MM.1S (cell line): ENCODE data around the gene RASGEF1C.
"Not testable (repeated sequence)": the region's sequence is repeated elsewhere in the genome, so short reads cannot be mapped to it uniquely, and the experiment has no call there.

ENCODE experiments used
- DNase-seq: peaks from one replicate; pipeline ENCODE4 v3.0.0-alpha.2; 2015
- H2AFZ ChIP-seq: fragments of 300-600 bp; sonication (generic); 2 replicates; pipeline ENCODE4 v1.6.0; 2016; ENCODE audit warnings: antibody characterized with exemption, low read length
- H3F3A ChIP-seq: fragments of 300-600 bp; sonication (generic); 2 replicates; pipeline ENCODE4 v1.6.1; 2016; ENCODE audit warnings: mild to moderate bottlenecking, antibody characterized with exemption, low read length, moderate library complexity, mixed read lengths; ENCODE audit not compliant: insufficient read depth
- H3K27ac ChIP-seq: fragments of 300-600 bp; sonication (generic); 2 replicates; pipeline ENCODE4 v1.5.1; 2016; ENCODE audit warnings: mild to moderate bottlenecking, low read length
- H3K27me3 ChIP-seq: fragments of 300-600 bp; sonication (generic); replicated peaks from 2 replicates; pipeline ENCODE4 v1.6.0; 2016; ENCODE audit warnings: low read length; ENCODE audit not compliant: insufficient read depth
- H3K36me3 ChIP-seq: fragments of 300-600 bp; sonication (generic); replicated peaks from 2 replicates; pipeline ENCODE4 v1.6.1; 2016; ENCODE audit warnings: mild to moderate bottlenecking, low read length, mixed read lengths; ENCODE audit not compliant: insufficient read depth
- H3K4me1 ChIP-seq: fragments of 300-600 bp; sonication (generic); 2 replicates; pipeline ENCODE4 v1.6.1; 2016; ENCODE audit warnings: low read length, mixed read lengths
- H3K4me2 ChIP-seq: fragments of 300-600 bp; sonication (generic); 2 replicates; pipeline ENCODE4 v1.6.0; 2016; ENCODE audit warnings: low read depth, low read length
- H3K4me3 ChIP-seq: fragments of 300-600 bp; sonication (generic); 2 replicates; pipeline ENCODE4 v1.5.1; 2016; ENCODE audit warnings: low read length, mixed read lengths
- H3K79me2 ChIP-seq: fragments of 300-600 bp; sonication (generic); 2 replicates; pipeline ENCODE4 v1.6.1; 2016; ENCODE audit warnings: mixed run types, low read length, mixed read lengths
- H3K9ac ChIP-seq: fragments of 300-600 bp; sonication (generic); 2 replicates; pipeline ENCODE4 v1.6.1; 2016; ENCODE audit warnings: low read length, mixed read lengths
- H3K9me2 ChIP-seq: fragments of 300-600 bp; sonication (generic); replicated peaks from 2 replicates; pipeline ENCODE4 v1.6.1; 2016; ENCODE audit warnings: mild to moderate bottlenecking, low read length, mixed read lengths; ENCODE audit not compliant: insufficient read depth
- H3K9me3 ChIP-seq: fragments of 300-600 bp; sonication (generic); replicated peaks from 2 replicates; pipeline ENCODE4 v1.6.1; 2016; ENCODE audit warnings: mild to moderate bottlenecking, low read length, mixed read lengths; ENCODE audit not compliant: insufficient read depth
- H4K20me1 ChIP-seq: fragments of 300-600 bp; sonication (generic); 2 replicates; pipeline ENCODE4 v1.6.1; 2016; ENCODE audit warnings: mild to moderate bottlenecking, low read length, moderate library complexity, mixed read lengths; ENCODE audit not compliant: insufficient read depth
- EZH2 ChIP-seq: fragments of 300-600 bp; sonication (generic); optimal IDR thresholded peaks from 2 replicates; pipeline ENCODE3; 2017; ENCODE audit warnings: low read depth, mild to moderate bottlenecking, antibody characterized with exemption, low read length, mixed read lengths
- EZH2phosphoT487 ChIP-seq: fragments of 300-600 bp; sonication (generic); IDR thresholded peaks from 2 replicates; pipeline ENCODE4 v1.6.1; 2018; ENCODE audit warnings: antibody characterized with exemption, low read length
- TF ChIP-seq, protein P1 (sequence below): fragments of 300-600 bp; sonication (generic); IDR thresholded peaks from 2 replicates; pipeline ENCODE4 v1.5.1; 2016; ENCODE audit warnings: antibody characterized with exemption, low read length, mixed read lengths

RASGEF1C gene

GRCh38 chr5:180213256-180213600 is 4.2 kb upstream of the RASGEF1C start:
- Histone ChIP-seq H3K9me2 (no peaks in the 10 kb centered on the region), H2AFZ (no peak overlapping the region), H3K27me3 (no peaks in the 10 kb centered on the region; the same call in 1 of the 2 replicates), H3K9ac (no peak overlapping the region), H4K20me1 (no peaks in the 10 kb centered on the region), H3K4me2 (no peak overlapping the region), H3F3A (no peaks in the 10 kb centered on the region), H3K79me2 (no peaks in the 10 kb centered on the region), H3K9me3 (no peaks in the 10 kb centered on the region), H3K27ac (no peak overlapping the region), H3K4me1 (no peaks in the 10 kb centered on the region), H3K36me3 (no peaks in the 10 kb centered on the region), H3K4me3 (no peak overlapping the region)
- DNase-seq, result no peak
- TF ChIP-seq EZH2, result no peak
- no peak for TF ChIP-seq EZH2phosphoT487
- TF ChIP-seq, protein P1, sequence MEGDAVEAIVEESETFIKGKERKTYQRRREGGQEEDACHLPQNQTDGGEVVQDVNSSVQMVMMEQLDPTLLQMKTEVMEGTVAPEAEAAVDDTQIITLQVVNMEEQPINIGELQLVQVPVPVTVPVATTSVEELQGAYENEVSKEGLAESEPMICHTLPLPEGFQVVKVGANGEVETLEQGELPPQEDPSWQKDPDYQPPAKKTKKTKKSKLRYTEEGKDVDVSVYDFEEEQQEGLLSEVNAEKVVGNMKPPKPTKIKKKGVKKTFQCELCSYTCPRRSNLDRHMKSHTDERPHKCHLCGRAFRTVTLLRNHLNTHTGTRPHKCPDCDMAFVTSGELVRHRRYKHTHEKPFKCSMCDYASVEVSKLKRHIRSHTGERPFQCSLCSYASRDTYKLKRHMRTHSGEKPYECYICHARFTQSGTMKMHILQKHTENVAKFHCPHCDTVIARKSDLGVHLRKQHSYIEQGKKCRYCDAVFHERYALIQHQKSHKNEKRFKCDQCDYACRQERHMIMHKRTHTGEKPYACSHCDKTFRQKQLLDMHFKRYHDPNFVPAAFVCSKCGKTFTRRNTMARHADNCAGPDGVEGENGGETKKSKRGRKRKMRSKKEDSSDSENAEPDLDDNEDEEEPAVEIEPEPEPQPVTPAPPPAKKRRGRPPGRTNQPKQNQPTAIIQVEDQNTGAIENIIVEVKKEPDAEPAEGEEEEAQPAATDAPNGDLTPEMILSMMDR, result no peak

GRCh38 chr5:180212363-180213255 is 3.6 kb upstream of the RASGEF1C start:
- no peaks in the 10 kb centered on the region for H3K9me3 ChIP-seq
- H3K27ac ChIP-seq, result no peak overlapping the region
- H3K9ac ChIP-seq, result no peak overlapping the region
- no peak overlapping the region for H3K4me3 ChIP-seq
- H3K36me3 ChIP-seq, result no peaks in the 10 kb centered on the region
- TF ChIP-seq, protein P1, result no peak
- TF ChIP-seq EZH2phosphoT487 (no peak), EZH2 (no peak)
- H3K9me2 ChIP-seq, result no peaks in the 10 kb centered on the region
- DNase-seq, result no peak
- H3K27me3 ChIP-seq, result no peaks in the 10 kb centered on the region; the same call in 1 of the 2 replicates
- no peaks in the 10 kb centered on the region for H3K79me2 ChIP-seq
- no peaks in the 10 kb centered on the region for H4K20me1 ChIP-seq
- H3F3A ChIP-seq, result no peaks in the 10 kb centered on the region
- no peak overlapping the region for H3K4me2 ChIP-seq
- H2AFZ ChIP-seq, result no peak overlapping the region
- no peaks in the 10 kb centered on the region for H3K4me1 ChIP-seq

GRCh38 chr5:180211761-180212035 is 2.7 kb upstream of the RASGEF1C start:
- H3K27me3 ChIP-seq, result no peaks in the 10 kb centered on the region; the same call in 1 of the 2 replicates
- no peak overlapping the region for H3K4me3 ChIP-seq
- no peaks in the 10 kb centered on the region for H3K9me2 ChIP-seq
- H3K36me3 ChIP-seq, result no peaks in the 10 kb centered on the region
- no peaks in the 10 kb centered on the region for H4K20me1 ChIP-seq
- H3K9ac ChIP-seq, result no peak overlapping the region
- no peaks in the 10 kb centered on the region for H3K79me2 ChIP-seq
- no peaks in the 10 kb centered on the region for H3F3A ChIP-seq
- H3K27ac ChIP-seq, result no peak overlapping the region
- H3K4me2 ChIP-seq, result no peak overlapping the region
- H2AFZ ChIP-seq, result no peak overlapping the region
- no peaks in the 10 kb centered on the region for H3K4me1 ChIP-seq
- no peak for DNase-seq
- no peak for TF ChIP-seq EZH2phosphoT487
- H3K9me3 ChIP-seq, result no peaks in the 10 kb centered on the region

DNA sequence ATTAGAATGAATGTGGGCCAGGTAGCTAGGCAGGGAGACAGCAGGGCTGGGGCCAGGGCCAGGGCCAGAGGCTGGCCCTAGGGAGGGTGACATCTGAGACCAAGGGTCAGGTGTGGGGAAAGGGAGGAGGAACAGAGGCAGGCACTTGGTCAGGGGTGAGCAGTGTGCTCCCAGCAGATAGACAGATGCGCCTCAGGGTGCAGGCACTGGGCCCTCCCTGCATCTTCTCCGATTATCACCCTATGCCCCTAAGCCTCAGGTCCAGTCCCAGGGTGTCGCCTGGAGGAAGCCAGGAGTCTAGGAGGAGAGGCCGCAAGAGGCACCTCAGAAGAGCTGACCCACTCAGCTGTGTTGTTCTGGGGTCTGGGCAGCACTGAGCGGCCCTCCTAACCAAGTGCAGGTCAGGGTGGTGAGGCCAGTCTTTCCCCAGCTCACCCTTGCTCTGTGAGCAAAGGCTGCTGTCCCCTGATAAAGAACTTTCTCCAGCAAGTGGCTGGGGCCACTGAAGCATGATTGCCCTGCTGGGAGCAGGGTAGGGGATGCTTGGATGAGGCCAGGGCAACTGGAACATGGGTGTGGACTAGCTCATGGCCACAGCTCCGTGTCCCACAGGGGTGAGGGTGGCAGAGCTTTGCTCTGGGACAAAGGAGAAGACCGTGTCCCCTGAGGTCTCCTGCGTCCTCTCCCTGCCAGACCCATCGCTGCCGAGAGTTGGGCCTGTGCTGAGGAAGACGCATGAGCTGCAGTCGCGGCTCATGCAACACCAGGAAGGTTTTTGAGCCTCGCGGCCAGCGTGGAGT is 2.1 kb upstream of the RASGEF1C start:
- no peak overlapping the region for H3K9ac ChIP-seq
- H3K4me2 ChIP-seq, result no peak overlapping the region
- H3K4me1 ChIP-seq, result no peaks in the 10 kb centered on the region
- H3K9me3 ChIP-seq, result no peaks in the 10 kb centered on the region
- no peak for DNase-seq
- H2AFZ ChIP-seq, result no peak overlapping the region
- no peaks in the 10 kb centered on the region for H3K36me3 ChIP-seq
- no peaks in the 10 kb centered on the region for H4K20me1 ChIP-seq
- no peak for TF ChIP-seq EZH2phosphoT487
- no peak for TF ChIP-seq EZH2
- TF ChIP-seq, protein P1, result no peak
- no peak overlapping the region for H3K4me3 ChIP-seq
- no peaks in the 10 kb centered on the region for H3K9me2 ChIP-seq
- no peak overlapping the region for H3K27ac ChIP-seq
- H3K27me3 ChIP-seq, result no peaks in the 10 kb centered on the region; the same call in 1 of the 2 replicates
- H3F3A ChIP-seq, result no peaks in the 10 kb centered on the region
- no peaks in the 10 kb centered on the region for H3K79me2 ChIP-seq

DNA sequence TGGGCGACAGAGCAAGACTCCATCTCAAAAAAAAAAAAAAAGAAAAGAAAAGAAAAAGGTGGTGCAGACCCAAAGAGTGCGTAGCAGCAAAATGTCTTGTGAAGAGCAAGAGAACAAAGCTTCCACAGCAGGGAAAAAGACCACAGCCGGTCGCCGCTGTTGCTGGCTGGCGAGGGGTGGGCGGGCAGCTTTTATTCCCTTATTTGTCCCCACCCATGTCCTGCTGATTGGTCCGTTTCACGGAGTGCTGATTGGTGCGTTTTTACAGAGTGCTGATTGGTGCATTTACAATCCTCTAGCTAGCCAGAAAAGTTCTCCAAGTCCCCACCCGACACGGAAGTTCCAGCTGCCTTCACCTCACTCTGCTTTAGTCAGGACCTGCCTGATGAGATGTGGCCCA is 1.1 kb upstream of the RASGEF1C start:
- H3F3A ChIP-seq, H3K27ac ChIP-seq, H3K27me3 ChIP-seq, H3K9me2 ChIP-seq, H3K4me2 ChIP-seq, H4K20me1 ChIP-seq, H3K4me1 ChIP-seq, H2AFZ ChIP-seq, DNase-seq, H3K4me3 ChIP-seq, H3K79me2 ChIP-seq, H3K9ac ChIP-seq, H3K9me3 ChIP-seq, H3K36me3 ChIP-seq: not testable (repeated sequence)
